IMR-90 (cell line): ENCODE measurements around the gene IL12RB2.

Experiments used
- BHLHE40 ChIP-seq: fragments of 150-350 bp; IDR thresholded peaks from 2 replicates; pipeline ENCODE4 v1.6.1; 2016; ENCODE audit warnings: mild to moderate bottlenecking, low read depth, low read length
- CEBPB ChIP-seq: IDR thresholded peaks from 2 replicates; pipeline ENCODE4 v1.6.1; 2012; ENCODE audit warnings: low read depth, low read length, improper control_type of control experiment
- CHD1 ChIP-seq: IDR thresholded peaks from 2 replicates; pipeline ENCODE4 v1.6.1; 2012; ENCODE audit warnings: low read depth, low read length, improper control_type of control experiment
- FOS ChIP-seq: fragments of 150-350 bp; IDR thresholded peaks from 2 replicates; pipeline ENCODE4 v1.6.1; 2016; ENCODE audit warnings: low read depth, low read length
- MXI1 ChIP-seq: IDR thresholded peaks from 2 replicates; pipeline ENCODE4 v1.6.1; 2012; ENCODE audit warnings: low read depth, mild to moderate bottlenecking, low read length, moderate library complexity, borderline replicate concordance
- NFE2L2 ChIP-seq: fragments of 150-350 bp; IDR thresholded peaks from 2 replicates; pipeline ENCODE4 v1.6.1; 2016; ENCODE audit warnings: low read depth, mild to moderate bottlenecking, low read length
- POLR2A ChIP-seq: IDR thresholded peaks from 2 replicates; pipeline ENCODE4 v1.6.1; 2012; ENCODE audit warnings: mild to moderate bottlenecking, low read depth, low read length
- RAD21 ChIP-seq: IDR thresholded peaks from 2 replicates; pipeline ENCODE4 v1.6.1; 2012; ENCODE audit warnings: low read length, improper control_type of control experiment
- RCOR1 ChIP-seq: IDR thresholded peaks from 2 replicates; pipeline ENCODE4 v1.6.1; 2012; ENCODE audit warnings: mild to moderate bottlenecking, low read length, improper control_type of control experiment; ENCODE audit not compliant: insufficient replicate concordance
- RFX5 ChIP-seq: IDR thresholded peaks from 2 replicates; pipeline ENCODE4 v1.8.0; 2012; ENCODE audit warnings: low read depth, mild to moderate bottlenecking, low read length, moderate library complexity
- SMC3 ChIP-seq: fragments of 150-350 bp; IDR thresholded peaks from 2 replicates; pipeline ENCODE4 v1.6.1; 2016; ENCODE audit warnings: low read depth, mild to moderate bottlenecking, antibody characterized with exemption, low read length, moderate library complexity
- TF ChIP-seq, protein P1 (sequence below): conservative IDR thresholded peaks from 2 replicates; pipeline ENCODE4 v1.5.1; 2012; ENCODE audit warnings: mild to moderate bottlenecking, low read depth, low read length, improper control_type of control experiment
- TF ChIP-seq, protein P2 (sequence below): fragments of 150-350 bp; IDR thresholded peaks from 2 replicates; pipeline ENCODE4 v1.6.1; 2016; ENCODE audit warnings: low read depth, mild to moderate bottlenecking, low read length, moderate library complexity, borderline replicate concordance
- TF ChIP-seq, protein P3 (sequence below): fragments of 150-350 bp; IDR thresholded peaks from 2 replicates; pipeline ENCODE4 v1.6.1; 2017; ENCODE audit warnings: mild to moderate bottlenecking, antibody characterized with exemption, low read length, low read depth

DNA sequence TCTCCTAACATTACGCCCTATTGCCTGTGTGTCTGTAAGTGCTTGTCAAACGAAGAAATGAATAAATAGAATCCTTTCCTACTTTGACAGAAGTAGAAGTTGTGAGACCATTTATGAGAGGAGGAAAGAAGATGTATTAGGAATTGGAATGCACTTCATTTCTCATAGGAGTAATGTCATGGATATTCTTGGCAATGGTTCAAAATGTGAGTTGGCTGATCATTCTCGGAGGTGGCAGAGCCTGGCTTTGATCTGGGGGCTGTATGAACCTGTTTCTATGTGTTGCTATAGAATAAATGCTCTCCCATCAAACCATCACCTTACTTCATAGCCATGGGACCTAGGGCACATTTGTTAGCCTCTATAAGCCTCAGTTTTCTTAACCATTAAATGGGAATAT lies 132.7 kb downstream of the IL12RB2 start:
- TF ChIP-seq POLR2A: no peak
- TF ChIP-seq, protein P1, sequence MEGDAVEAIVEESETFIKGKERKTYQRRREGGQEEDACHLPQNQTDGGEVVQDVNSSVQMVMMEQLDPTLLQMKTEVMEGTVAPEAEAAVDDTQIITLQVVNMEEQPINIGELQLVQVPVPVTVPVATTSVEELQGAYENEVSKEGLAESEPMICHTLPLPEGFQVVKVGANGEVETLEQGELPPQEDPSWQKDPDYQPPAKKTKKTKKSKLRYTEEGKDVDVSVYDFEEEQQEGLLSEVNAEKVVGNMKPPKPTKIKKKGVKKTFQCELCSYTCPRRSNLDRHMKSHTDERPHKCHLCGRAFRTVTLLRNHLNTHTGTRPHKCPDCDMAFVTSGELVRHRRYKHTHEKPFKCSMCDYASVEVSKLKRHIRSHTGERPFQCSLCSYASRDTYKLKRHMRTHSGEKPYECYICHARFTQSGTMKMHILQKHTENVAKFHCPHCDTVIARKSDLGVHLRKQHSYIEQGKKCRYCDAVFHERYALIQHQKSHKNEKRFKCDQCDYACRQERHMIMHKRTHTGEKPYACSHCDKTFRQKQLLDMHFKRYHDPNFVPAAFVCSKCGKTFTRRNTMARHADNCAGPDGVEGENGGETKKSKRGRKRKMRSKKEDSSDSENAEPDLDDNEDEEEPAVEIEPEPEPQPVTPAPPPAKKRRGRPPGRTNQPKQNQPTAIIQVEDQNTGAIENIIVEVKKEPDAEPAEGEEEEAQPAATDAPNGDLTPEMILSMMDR: no peak
- no peak for TF ChIP-seq CEBPB
- no peak for TF ChIP-seq CHD1
- TF ChIP-seq SMC3: no peak
- no peak for TF ChIP-seq MXI1
- no peak for TF ChIP-seq RCOR1
- TF ChIP-seq FOS: no peak
- TF ChIP-seq, protein P2, sequence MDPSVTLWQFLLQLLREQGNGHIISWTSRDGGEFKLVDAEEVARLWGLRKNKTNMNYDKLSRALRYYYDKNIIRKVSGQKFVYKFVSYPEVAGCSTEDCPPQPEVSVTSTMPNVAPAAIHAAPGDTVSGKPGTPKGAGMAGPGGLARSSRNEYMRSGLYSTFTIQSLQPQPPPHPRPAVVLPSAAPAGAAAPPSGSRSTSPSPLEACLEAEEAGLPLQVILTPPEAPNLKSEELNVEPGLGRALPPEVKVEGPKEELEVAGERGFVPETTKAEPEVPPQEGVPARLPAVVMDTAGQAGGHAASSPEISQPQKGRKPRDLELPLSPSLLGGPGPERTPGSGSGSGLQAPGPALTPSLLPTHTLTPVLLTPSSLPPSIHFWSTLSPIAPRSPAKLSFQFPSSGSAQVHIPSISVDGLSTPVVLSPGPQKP: no peak
- no peak for TF ChIP-seq BHLHE40
- TF ChIP-seq, protein P3, sequence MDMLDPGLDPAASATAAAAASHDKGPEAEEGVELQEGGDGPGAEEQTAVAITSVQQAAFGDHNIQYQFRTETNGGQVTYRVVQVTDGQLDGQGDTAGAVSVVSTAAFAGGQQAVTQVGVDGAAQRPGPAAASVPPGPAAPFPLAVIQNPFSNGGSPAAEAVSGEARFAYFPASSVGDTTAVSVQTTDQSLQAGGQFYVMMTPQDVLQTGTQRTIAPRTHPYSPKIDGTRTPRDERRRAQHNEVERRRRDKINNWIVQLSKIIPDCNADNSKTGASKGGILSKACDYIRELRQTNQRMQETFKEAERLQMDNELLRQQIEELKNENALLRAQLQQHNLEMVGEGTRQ: no peak
- no peak for TF ChIP-seq RAD21
- TF ChIP-seq NFE2L2: no peak
- no peak for TF ChIP-seq RFX5
